Body of pancreas (tissue), 4 donors: Measurements from ENCODE around the gene KRTAP15-1.

Experiments used
- POLR2A ChIP-seq, 3 donors: fragments of 450-650 bp; IDR thresholded peaks; one replicate each; pipeline ENCODE4 v1.6.1; 2016; ENCODE audit warnings: antibody characterized with exemption in 3 of 3, mild to moderate bottlenecking in 2 of 3
- TF ChIP-seq, protein P1 (sequence below), 7 experiments: fragments of 450-650 bp in 4 of 7; fragments of 200-600 bp in 3 of 7; sonication (generic) in 3 of 7; IDR thresholded peaks; one replicate each; pipeline ENCODE4 v1.5.1; 2016 to 2019; ENCODE audit warnings: antibody characterized with exemption in 7 of 7

DNA sequence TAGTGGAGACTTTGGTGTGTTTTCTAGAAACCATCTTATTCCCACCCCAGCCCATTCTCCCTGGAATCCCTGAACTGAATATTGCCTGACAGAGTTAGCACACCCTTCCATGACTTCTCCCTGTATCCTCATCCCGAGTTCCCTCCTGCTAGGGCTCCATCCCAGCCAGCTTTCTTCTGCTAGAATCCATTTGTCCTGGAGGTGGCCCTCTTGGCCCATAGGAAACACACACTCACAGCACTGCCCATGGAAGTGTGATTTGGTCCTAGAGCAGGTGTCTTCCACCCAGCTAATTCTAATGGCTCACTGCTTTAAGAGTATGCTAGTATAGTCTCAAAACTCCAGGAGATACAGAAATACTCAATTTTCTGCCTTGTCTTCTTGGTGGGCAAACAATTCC, 4.1 kb downstream of the KRTAP15-1 start:
- TF ChIP-seq, protein P1, sequence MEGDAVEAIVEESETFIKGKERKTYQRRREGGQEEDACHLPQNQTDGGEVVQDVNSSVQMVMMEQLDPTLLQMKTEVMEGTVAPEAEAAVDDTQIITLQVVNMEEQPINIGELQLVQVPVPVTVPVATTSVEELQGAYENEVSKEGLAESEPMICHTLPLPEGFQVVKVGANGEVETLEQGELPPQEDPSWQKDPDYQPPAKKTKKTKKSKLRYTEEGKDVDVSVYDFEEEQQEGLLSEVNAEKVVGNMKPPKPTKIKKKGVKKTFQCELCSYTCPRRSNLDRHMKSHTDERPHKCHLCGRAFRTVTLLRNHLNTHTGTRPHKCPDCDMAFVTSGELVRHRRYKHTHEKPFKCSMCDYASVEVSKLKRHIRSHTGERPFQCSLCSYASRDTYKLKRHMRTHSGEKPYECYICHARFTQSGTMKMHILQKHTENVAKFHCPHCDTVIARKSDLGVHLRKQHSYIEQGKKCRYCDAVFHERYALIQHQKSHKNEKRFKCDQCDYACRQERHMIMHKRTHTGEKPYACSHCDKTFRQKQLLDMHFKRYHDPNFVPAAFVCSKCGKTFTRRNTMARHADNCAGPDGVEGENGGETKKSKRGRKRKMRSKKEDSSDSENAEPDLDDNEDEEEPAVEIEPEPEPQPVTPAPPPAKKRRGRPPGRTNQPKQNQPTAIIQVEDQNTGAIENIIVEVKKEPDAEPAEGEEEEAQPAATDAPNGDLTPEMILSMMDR (IDR thresholded peaks at IDR 0.05): no peak
- no peak for TF ChIP-seq POLR2A (IDR thresholded peaks at IDR 0.05)
